HG02973 (cell line): ENCODE results near the gene CHAT.

Experiments
- ATAC-seq: cut with Tn5 transposase; IDR thresholded peaks from one replicate; pipeline ENCODE4 v1.9.1; 2021; ENCODE audit warnings: moderate library complexity; ENCODE audit not compliant: unreplicated experiment

CHAT gene

GRCh38 chr10:49611816-49612512 lies 1.9 kb upstream of the CHAT start:
- no peak for ATAC-seq

GRCh38 chr10:49612513-49613164 lies 1.2 kb upstream of the CHAT start:
- ATAC-seq, result no peak

- no peak for ATAC-seq
Measured at GRCh38 chr10:49613165-49613881, 514 bp upstream of the CHAT start.

- no peak for ATAC-seq
Measured at GRCh38 chr10:49614242-49615198, 683 bp downstream of the CHAT start.

- no peak for ATAC-seq
Measured at GRCh38 chr10:49615213-49615612, 1.4 kb downstream of the CHAT start.

GRCh38 chr10:49615721-49616120 lies 1.9 kb downstream of the CHAT start:
- no peak for ATAC-seq

GRCh38 chr10:49616421-49617101 lies 2.7 kb downstream of the CHAT start:
- no peak for ATAC-seq

GRCh38 chr10:49617121-49618020 lies 3.5 kb downstream of the CHAT start:
- ATAC-seq, result no peak

- no peak for ATAC-seq
Measured at GRCh38 chr10:49618821-49619220, 5.0 kb downstream of the CHAT start.

- no peak for ATAC-seq
Measured at GRCh38 chr10:49619613-49620012, 5.8 kb downstream of the CHAT start.

- no peak for ATAC-seq
Measured at GRCh38 chr10:49620286-49620810, 6.5 kb downstream of the CHAT start.

GRCh38 chr10:49620841-49621378 lies 7.1 kb downstream of the CHAT start:
- ATAC-seq, result no peak

- no peak for ATAC-seq
Measured at GRCh38 chr10:49621561-49621960, 7.7 kb downstream of the CHAT start.

- no peak for ATAC-seq
Measured at GRCh38 chr10:49622426-49623425, 8.9 kb downstream of the CHAT start.

- no peak for ATAC-seq
Measured at GRCh38 chr10:49624629-49625028, 10.8 kb downstream of the CHAT start.

GRCh38 chr10:49625411-49625810 lies 11.6 kb downstream of the CHAT start:
- no peak for ATAC-seq

- ATAC-seq, result no peak
Measured at GRCh38 chr10:49627038-49627437, 13.2 kb downstream of the CHAT start.
